Adipose tissue (tissue), 3 donors: ENCODE data around the gene TNXB. TPM values are rescaled to one million over a fixed set of nuclear protein-coding genes. Genes with fewer than 3 reads are reported as not detected.
"Not testable (repeated sequence)": the region's sequence is repeated elsewhere in the genome, so short reads cannot be mapped to it uniquely, and the experiment has no call there.

Experiments used
- H3K27ac ChIP-seq: one replicate; pipeline ENCODE4 v1.5.1; 2013; ENCODE audit warnings: low read depth, low read length
- WGBS, 3 donors: extraction: QIAGEN DNeasy Blood & Tissue Kit; methylation state at CpG; one replicate each; pipeline ENCODE4 v1.1.7; 2013; 5-methylcytosine and 5-hydroxymethylcytosine counted together
- polyA plus RNA-seq, 3 donors: library from polyadenylated mRNA; stranded (reverse); fragments of 200-250 nt; gene quantifications; one replicate each; pipeline ENCODE4 v1.2.3, GENCODE V29; 2013
- donor health status: healthy with polysubstance abuse.
- donor health status: Bipolar disorder and iron deficiency.
- donor health status: healthy.

TNXB gene
- polyA plus RNA-seq, 3 donors, result 5.3 to 65.0 (median 47.4) TPM

GRCh38 chr6:32079566-32080290, 29.4 kb downstream of the TNXB start:
- 63 to 84% (median 69%) methylated on average over 7 of the region's 7 CpGs for WGBS, 3 donors

DNA sequence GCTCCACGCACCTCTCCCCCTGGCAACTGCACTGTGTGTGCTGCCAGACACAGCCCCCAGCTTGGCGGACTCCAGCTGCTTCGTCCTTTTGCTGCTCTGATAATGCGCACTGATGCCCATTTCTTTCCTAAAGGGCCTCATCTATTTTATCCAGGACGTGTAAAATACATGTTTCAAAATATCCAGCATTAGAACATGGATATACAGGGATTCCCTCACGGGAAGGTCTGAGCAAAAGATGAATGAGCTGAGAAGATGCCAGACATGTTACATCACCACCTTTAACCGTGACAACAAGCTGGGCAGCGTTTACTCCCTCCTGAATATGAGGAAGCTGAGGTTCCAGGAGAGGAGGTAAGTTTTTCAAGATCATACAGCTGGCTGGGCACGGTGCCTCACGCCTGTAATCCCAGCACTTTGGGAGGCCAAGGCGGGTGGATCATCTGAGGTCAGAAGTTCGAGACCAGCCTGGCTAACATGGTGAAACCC, 32.8 kb downstream of the TNXB start:
- no peak overlapping the region for H3K27ac ChIP-seq

More at GRCh38 chr6:32079566-32080290, 29.4 kb downstream of the TNXB start:
- H3K27ac ChIP-seq, result no peak overlapping the region

DNA sequence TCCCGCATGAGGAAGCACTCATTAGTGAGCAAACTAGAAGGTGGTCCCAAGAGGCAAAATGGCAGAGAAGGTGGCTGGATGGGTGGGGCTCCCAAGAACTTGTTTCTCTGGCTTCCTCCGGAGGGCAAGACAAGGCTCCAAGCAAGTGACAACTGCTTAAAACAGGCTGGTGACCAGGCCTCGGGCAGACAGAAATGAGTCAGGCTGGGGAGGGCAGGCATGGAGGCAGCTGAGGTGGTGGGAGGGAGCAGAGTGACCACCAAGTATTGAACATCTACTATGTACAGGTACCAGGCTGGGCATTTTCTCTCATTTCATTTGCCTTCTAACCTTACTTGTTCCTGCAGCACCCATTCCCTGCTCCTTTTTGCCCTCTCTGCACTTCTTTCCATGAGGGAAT, 33.4 kb downstream of the TNXB start:
- WGBS, 3 donors, result 71 to 80% (median 73%) methylated on average over 3 of the region's 3 CpGs
- H3K27ac ChIP-seq, result no peak overlapping the region

More for the DNA sequence above, 32.8 kb downstream of the TNXB start:
- WGBS, 3 donors, result 46 to 61% (median 59%) methylated on average over 12 of the region's 12 CpGs

DNA sequence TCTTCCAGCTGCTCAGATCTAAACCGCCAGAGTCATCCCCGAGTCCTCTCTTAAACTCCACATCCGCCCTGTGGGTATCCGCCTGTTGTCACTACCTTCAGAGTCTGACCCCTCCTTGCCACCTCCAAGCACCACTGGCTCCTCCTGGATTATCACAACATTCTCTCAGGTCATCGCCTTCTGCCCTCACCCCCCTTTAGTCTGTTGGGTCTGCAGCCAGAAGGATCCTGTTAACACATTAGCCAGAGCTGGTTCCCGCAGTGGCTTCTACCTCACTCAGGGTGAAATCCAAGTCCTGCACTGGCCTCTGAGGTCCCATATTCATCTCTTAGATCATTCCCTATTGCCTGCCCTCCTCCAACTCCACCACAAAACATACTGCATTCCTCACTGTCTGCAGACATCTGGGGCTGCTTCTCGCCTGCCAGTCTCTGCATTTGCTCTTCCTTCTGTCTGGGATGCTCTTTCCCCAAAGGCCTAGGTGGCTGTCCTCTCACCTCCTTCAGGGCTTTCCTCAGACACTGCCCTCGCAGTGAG, 34.1 kb downstream of the TNXB start:
- H3K27ac ChIP-seq, result no peak overlapping the region
- 83 to 91% (median 84%) methylated on average over 8 of the region's 8 CpGs for WGBS, 3 donors

DNA sequence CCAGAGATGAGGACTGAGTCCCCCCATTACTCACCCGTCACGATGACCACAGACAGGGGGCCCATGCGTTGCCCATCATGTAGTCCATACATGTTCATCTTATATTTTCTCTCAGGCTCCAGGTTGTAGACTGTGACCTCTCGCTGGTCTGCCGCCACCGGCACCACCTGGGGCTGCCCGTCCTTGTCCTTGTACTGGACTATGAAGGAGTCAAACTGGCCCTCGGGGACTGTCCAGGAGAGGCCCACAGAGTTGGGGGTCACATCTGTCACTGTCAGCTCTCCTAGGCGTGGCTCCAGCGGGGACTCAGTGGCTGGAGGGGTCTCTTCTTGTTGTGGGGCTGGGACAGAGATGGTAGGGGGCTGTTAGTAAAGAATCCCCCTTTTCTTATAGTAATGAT, 35.5 kb downstream of the TNXB start:
- WGBS, 3 donors, result 84 to 93% (median 87%) methylated on average over 7 to 10 of the region's 10 CpGs

GRCh38 chr6:32073101-32073500, 36.0 kb downstream of the TNXB start:
- 66 to 78% (median 76%) methylated on average over 3 of the region's 3 CpGs for WGBS, 3 donors
- no peak overlapping the region for H3K27ac ChIP-seq

More for the DNA sequence above, 35.5 kb downstream of the TNXB start:
- H3K27ac ChIP-seq, result no peak overlapping the region

- WGBS, 3 donors, result 56 to 62% (median 58%) methylated on average over 16 of the region's 16 CpGs
- no peak overlapping the region for H3K27ac ChIP-seq
Measured at GRCh38 chr6:32070814-32071543, 38.2 kb downstream of the TNXB start.

- no peak overlapping the region for H3K27ac ChIP-seq
- 75 to 78% (median 76%) methylated on average over 24 of the region's 24 CpGs for WGBS, 3 donors
Measured at GRCh38 chr6:32069878-32070515, 39.1 kb downstream of the TNXB start.

DNA sequence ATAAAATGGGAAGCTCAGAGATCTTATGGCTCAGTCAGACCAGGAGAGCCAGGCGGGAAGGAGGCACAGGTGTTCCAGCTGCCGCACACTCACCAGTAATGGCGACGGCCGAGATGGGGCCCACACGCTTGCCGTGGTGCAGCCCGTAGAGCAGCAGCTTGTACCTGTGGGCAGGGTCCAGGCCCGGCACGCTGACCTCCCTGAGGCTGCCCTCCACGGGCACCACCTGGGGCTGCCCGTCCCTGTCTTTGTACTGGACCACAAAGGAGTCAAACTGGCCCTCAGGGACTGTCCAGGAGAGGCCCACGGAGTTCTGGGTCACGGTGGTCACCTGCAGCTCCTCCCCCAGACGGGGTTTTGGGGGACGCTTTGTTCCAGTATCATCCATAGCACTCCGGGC, 39.7 kb downstream of the TNXB start:
- H3K27ac ChIP-seq, result no peak overlapping the region
- WGBS, 3 donors, result 83 to 94% (median 93%) methylated on average over 17 of the region's 17 CpGs

- H3K27ac ChIP-seq, result no peak overlapping the region
- WGBS, 3 donors, result 87 to 91% (median 90%) methylated on average over 14 of the region's 14 CpGs
Measured at GRCh38 chr6:32068867-32069266, 40.3 kb downstream of the TNXB start.

DNA sequence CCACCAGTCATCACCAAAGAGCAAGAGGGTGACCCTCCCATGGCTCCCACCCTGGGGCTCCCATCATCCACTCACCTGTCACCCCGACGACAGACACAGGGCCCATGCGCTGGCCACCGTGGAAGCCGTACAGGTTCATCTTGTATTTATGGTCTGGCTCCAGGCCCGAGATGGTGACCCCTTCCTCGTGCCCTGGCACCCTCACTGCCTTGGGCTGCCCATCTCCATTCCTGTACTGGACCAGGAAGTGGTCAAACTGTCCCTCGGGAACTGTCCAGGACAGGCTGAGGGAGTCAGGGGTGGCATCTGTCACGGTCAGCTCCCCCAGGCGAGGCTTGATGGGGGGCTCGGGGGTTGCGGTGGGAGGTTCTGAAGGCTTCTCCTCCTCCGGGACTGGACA, 40.8 kb downstream of the TNXB start:
- WGBS, 3 donors, result 89 to 93% (median 91%) methylated on average over 13 of the region's 13 CpGs
- H3K27ac ChIP-seq, result not testable (repeated sequence)

DNA sequence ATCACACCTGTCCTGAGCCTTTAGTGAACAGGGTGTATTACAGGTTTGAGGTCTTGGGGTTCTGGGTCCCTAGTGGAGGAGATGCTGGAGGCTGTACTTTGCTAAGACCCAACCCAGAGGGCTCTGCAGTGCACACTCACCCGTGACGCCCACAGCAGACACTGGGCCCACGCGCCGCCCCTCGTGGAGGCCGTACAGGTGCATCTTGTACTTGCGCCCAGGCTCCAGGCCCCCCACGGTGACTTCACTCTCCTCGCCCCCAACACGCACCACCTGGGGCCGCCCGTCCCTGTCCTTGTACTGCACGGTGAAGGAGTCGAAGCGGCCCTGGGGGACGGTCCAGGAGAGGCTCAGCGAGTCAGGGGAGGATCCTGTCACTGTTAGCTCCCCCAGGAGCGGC, 41.6 kb downstream of the TNXB start:
- WGBS, 3 donors, result 87 to 93% (median 88%) methylated on average over 16 to 19 of the region's 19 CpGs
- not testable (repeated sequence) for H3K27ac ChIP-seq

DNA sequence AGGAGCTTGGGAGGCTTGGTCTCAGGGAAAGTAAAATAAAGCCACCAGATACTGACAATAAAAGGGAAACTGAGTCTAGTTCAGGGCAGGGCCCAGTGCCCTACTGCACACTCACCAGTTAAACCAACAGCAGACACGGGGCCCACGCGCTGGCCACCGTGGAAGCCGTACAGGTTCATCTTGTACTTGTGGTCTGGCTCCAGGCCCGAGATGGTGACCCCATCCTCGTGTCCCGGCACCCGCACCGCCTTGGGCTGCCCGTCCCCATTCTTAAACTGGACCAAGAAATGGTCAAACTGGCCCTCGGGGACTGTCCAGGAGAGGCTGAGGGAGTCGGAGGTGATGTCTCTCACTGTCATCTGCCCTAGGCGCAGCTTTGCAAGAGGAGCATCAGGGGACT, 44.4 kb downstream of the TNXB start:
- 88 to 94% (median 92%) methylated on average over 14 of the region's 14 CpGs for WGBS, 3 donors
- no peak overlapping the region for H3K27ac ChIP-seq

GRCh38 chr6:32060966-32061655, 48.0 kb downstream of the TNXB start:
- H3K27ac ChIP-seq, result no peak overlapping the region
- 87 to 91% (median 89%) methylated on average over 23 to 25 of the region's 28 CpGs for WGBS, 3 donors

GRCh38 chr6:32058511-32058963, 50.6 kb downstream of the TNXB start:
- WGBS, 3 donors, result 45 to 74% (median 62%) methylated on average over 11 of the region's 11 CpGs
- H3K27ac ChIP-seq, result no peak overlapping the region

DNA sequence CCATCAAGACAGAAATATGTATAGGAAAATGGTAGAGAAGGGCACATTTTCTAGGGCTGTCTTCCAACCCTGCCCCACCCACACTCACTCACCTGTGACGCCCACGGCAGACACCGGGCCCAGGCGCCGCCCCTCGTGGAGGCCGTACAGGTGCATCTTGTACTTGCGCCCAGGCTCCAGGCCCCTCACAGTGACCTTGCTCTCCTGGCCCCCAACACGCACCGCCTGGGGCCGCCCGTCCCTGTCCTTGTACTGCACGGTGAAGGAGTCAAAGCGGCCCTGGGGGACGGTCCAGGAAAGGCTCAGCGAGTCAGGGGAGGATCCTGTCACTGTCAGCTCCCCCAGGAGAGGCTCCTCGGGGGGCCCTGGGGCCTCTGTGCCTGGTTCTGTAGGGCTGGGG, 51.2 kb downstream of the TNXB start:
- WGBS, 3 donors, result 82 to 91% (median 85%) methylated on average over 17 of the region's 17 CpGs
- H3K27ac ChIP-seq, result no peak overlapping the region

DNA sequence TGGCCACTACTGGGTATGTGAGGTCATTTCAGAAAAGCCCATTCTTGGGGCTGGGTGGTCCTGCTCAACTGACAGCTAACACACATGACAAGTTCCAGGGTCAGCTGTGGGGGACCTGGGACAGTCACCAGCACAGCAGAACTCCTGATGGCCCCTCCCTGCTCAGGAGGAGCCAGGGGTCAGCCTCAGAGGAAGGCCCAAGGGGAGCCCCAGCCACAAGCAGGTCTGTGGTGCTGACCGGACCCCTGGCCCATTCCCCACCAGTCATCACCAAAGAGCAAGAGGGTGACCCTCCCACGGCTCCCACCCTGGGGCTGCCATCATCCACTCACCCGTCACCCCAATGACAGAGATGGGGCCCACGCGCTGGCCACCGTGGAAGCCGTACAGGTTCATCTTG, 52.9 kb downstream of the TNXB start:
- 82 to 96% (median 92%) methylated on average over 7 of the region's 7 CpGs for WGBS, 3 donors
- H3K27ac ChIP-seq, result no peak overlapping the region

DNA sequence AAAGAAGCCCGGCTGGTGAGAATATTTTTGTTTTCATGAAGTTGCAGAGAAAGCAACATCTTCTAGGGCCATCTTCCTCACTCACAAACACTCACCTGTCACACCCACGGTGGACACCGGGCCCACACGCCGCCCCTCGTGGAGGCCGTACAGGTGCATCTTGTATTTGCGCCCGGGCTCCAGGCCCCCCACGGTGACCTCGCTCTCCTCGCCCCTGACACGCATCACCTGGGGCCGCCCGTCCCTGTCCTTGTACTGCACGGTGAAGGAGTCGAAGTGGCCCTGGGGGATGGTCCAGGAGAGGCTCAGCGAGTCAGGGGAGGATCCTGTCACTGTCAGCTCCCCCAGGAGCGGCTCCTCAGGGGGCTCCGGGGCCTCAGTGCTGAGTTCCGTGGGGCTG, 53.4 kb downstream of the TNXB start:
- 93 to 95% (median 94%) methylated on average over 16 to 21 of the region's 21 CpGs for WGBS, 3 donors
- H3K27ac ChIP-seq, result not testable (repeated sequence)
